ENCODE data around the gene MAEA. TPM values are rescaled to one million over a fixed set of nuclear protein-coding genes. Genes with fewer than 3 reads are reported as not detected.
"Not testable (repeated sequence)": the region's sequence is repeated elsewhere in the genome, so short reads cannot be mapped to it uniquely, and the experiment has no call there.

The MAEA gene
- total and polyA plus RNA-seq, 9 donors = 23.8 to 71.3 (median 56.7) TPM

- no peaks in the 10 kb centered on the region for H3K36me3 ChIP-seq
Observed at GRCh38 chr4:1323635-1324442, 34.1 kb downstream of the MAEA start.

GRCh38 chr4:1324443-1325175, 34.9 kb downstream of the MAEA start:
- H3K36me3 ChIP-seq; DNase-seq; intact Hi-C loops (cut with DNase I); H3K4me3 ChIP-seq; H3K4me1 ChIP-seq (ENCODE audit: insufficient read depth); H3K27me3 ChIP-seq; H3K27ac ChIP-seq; H3K9me3 ChIP-seq: not testable (repeated sequence)
- 93 to 94% (median 93%) methylated on average over 20 of the region's 20 CpGs for WGBS, 3 donors

More at GRCh38 chr4:1323635-1324442, 34.1 kb downstream of the MAEA start:
- intact Hi-C loops (cut with DNase I) = no loop called here
- no peak for DNase-seq
- Histone ChIP-seq H3K27me3 (no peaks in the 10 kb centered on the region), H3K9me3 (no peaks in the 10 kb centered on the region), H3K27ac (no peak overlapping the region), H3K4me3 (no peak overlapping the region), H3K4me1 (ENCODE audit: insufficient read depth) (no peaks in the 10 kb centered on the region)
- no peak for TF ChIP-seq POLR2A (IDR thresholded peaks at IDR 0.05)
- 88 to 93% (median 90%) methylated on average over 11 of the region's 11 CpGs for WGBS, 3 donors

- DNase-seq = no peak
Observed at GRCh38 chr4:1325176-1325480, 35.4 kb downstream of the MAEA start.

GRCh38 chr4:1325681-1326635, 36.3 kb downstream of the MAEA start:
- WGBS, 3 donors = 87 to 92% (median 87%) methylated on average over 35 of the region's 35 CpGs
- Histone ChIP-seq H3K4me3 (no peak overlapping the region), H3K36me3 (no peaks in the 10 kb centered on the region), H3K4me1 (ENCODE audit: insufficient read depth) (no peaks in the 10 kb centered on the region), H3K27me3 (no peaks in the 10 kb centered on the region), H3K27ac (no peak overlapping the region), H3K9me3 (no peaks in the 10 kb centered on the region)
- no peak for DNase-seq
- no peak for TF ChIP-seq POLR2A (IDR thresholded peaks at IDR 0.05)
- no peak for TF ChIP-seq CTCF (IDR thresholded peaks at IDR 0.05)
- no peak for TF ChIP-seq EP300 (IDR thresholded peaks at IDR 0.05)
- intact Hi-C loops (cut with DNase I) = no loop called here

More at GRCh38 chr4:1325176-1325480, 35.4 kb downstream of the MAEA start:
- WGBS, 3 donors = 92 to 95% (median 93%) methylated on average over 11 of the region's 11 CpGs
- TF ChIP-seq POLR2A (IDR thresholded peaks at IDR 0.05) (no peak), EP300 (IDR thresholded peaks at IDR 0.05) (no peak), CTCF (IDR thresholded peaks at IDR 0.05) (no peak)
- Histone ChIP-seq H3K9me3 (no peaks in the 10 kb centered on the region), H3K4me3 (no peak overlapping the region), H3K4me1 (ENCODE audit: insufficient read depth) (no peaks in the 10 kb centered on the region), H3K27ac (no peak overlapping the region), H3K36me3 (no peaks in the 10 kb centered on the region), H3K27me3 (no peaks in the 10 kb centered on the region)
- intact Hi-C loops (cut with DNase I) = no loop called here

Measured in ovary (tissue), 9 donors.